Neural crest cell (in vitro differentiated cells): ENCODE data around the gene IPO5. TPM values are rescaled to one million over a fixed set of nuclear protein-coding genes. Genes with fewer than 3 reads are reported as not detected.
"Not testable (repeated sequence)": the region's sequence is repeated elsewhere in the genome, so short reads cannot be mapped to it uniquely, and the experiment has no call there.

Source experiments
- DNase-seq: peaks from one replicate; pipeline ENCODE4 v3.0.0; 2021; ENCODE audit warnings: low read depth, mixed read lengths, low spot score
- H3K27ac Mint-ChIP-seq: one replicate; pipeline ENCODE4 v1.8.0; 2021; ENCODE audit warnings: mild to moderate bottlenecking, mixed read lengths; ENCODE audit not compliant: unreplicated experiment
- H3K27me3 Mint-ChIP-seq: 2 replicates; pipeline ENCODE4 v1.8.0; 2021; ENCODE audit warnings: low read depth, mild to moderate bottlenecking, mixed read lengths
- H3K36me3 Mint-ChIP-seq: 2 replicates; pipeline ENCODE4 v1.8.0; 2021; ENCODE audit warnings: low read depth, mild to moderate bottlenecking, mixed read lengths
- H3K4me1 Mint-ChIP-seq: 2 replicates; pipeline ENCODE4 v1.8.0; 2021; ENCODE audit warnings: mixed read lengths
- H3K4me3 Mint-ChIP-seq: one replicate; pipeline ENCODE4 v1.8.0; 2021; ENCODE audit warnings: mild to moderate bottlenecking, mixed read lengths
- H3K9me3 Mint-ChIP-seq: 2 replicates; pipeline ENCODE4 v1.8.0; 2021; ENCODE audit warnings: mixed read lengths
- CTCF ChIP-seq: fragments of 200-600 bp; sonication (generic); conservative IDR thresholded peaks from 2 replicates; pipeline ENCODE4 v1.5.0; 2021; ENCODE audit warnings: antibody characterized with exemption, mild to moderate bottlenecking
- total RNA-seq: library from RNA; stranded (reverse); gene quantifications from 2 replicates; pipeline ENCODE4 v1.2.1, GENCODE V29; 2021

The IPO5 gene
- total RNA-seq, 1 donor from 2014 or later, result 249 TPM

- H3K27ac Mint-ChIP-seq, result no peak overlapping the region
- peaks cover 6% of the 10 kb centered on the region for H3K9me3 Mint-ChIP-seq
- H3K4me1 Mint-ChIP-seq, result no peaks in the 10 kb centered on the region
- DNase-seq, result no peak
- no peak overlapping the region for H3K4me3 Mint-ChIP-seq
- H3K36me3 Mint-ChIP-seq, result peaks cover 2% of the 10 kb centered on the region
- no peaks in the 10 kb centered on the region for H3K27me3 Mint-ChIP-seq
- no peak for TF ChIP-seq CTCF
Measured at GRCh38 chr13:97948041-97948440, 5.4 kb upstream of the IPO5 start.

GRCh38 chr13:97949316-97949715 lies 4.2 kb upstream of the IPO5 start:
- H3K27me3 Mint-ChIP-seq, H3K4me3 Mint-ChIP-seq, H3K4me1 Mint-ChIP-seq, H3K27ac Mint-ChIP-seq, DNase-seq, H3K9me3 Mint-ChIP-seq, H3K36me3 Mint-ChIP-seq: not testable (repeated sequence)

- no peak overlapping the region for H3K4me3 Mint-ChIP-seq
- H3K27me3 Mint-ChIP-seq, result no peaks in the 10 kb centered on the region
- peaks cover 4% of the 10 kb centered on the region for H3K9me3 Mint-ChIP-seq
- no peak for TF ChIP-seq CTCF
- H3K4me1 Mint-ChIP-seq, result no peaks in the 10 kb centered on the region
- no peak overlapping the region for H3K27ac Mint-ChIP-seq
- no peak for DNase-seq
- H3K36me3 Mint-ChIP-seq, result peaks cover 2% of the 10 kb centered on the region
Measured at GRCh38 chr13:97951376-97951775, 2.1 kb upstream of the IPO5 start.

- not testable (repeated sequence) for H3K27ac Mint-ChIP-seq, H3K9me3 Mint-ChIP-seq, H3K36me3 Mint-ChIP-seq, DNase-seq, H3K4me1 Mint-ChIP-seq, H3K4me3 Mint-ChIP-seq, H3K27me3 Mint-ChIP-seq
Measured at GRCh38 chr13:97952831-97953230, 644 bp upstream of the IPO5 start.

- no peaks in the 10 kb centered on the region for H3K36me3 Mint-ChIP-seq
- H3K9me3 Mint-ChIP-seq, result no peaks in the 10 kb centered on the region
- H3K27ac Mint-ChIP-seq, result no peak overlapping the region
- peaks cover 2% of the 10 kb centered on the region for H3K27me3 Mint-ChIP-seq
- no peak overlapping the region for H3K4me3 Mint-ChIP-seq
- no peak for TF ChIP-seq CTCF
- DNase-seq, result no peak
- no peaks in the 10 kb centered on the region for H3K4me1 Mint-ChIP-seq
Measured at GRCh38 chr13:97961340-97961739, 7.9 kb downstream of the IPO5 start.

- H3K4me1 Mint-ChIP-seq, result no peaks in the 10 kb centered on the region
- H3K4me3 Mint-ChIP-seq, result no peak overlapping the region
- no peaks in the 10 kb centered on the region for H3K9me3 Mint-ChIP-seq
- DNase-seq, result no peak
- H3K27me3 Mint-ChIP-seq, result peaks cover 2% of the 10 kb centered on the region
- H3K27ac Mint-ChIP-seq, result no peak overlapping the region
- TF ChIP-seq CTCF, result no peak
- H3K36me3 Mint-ChIP-seq, result no peaks in the 10 kb centered on the region
Measured at GRCh38 chr13:97962887-97963286, 9.4 kb downstream of the IPO5 start.

- no peak for DNase-seq
- Mint-ChIP-seq H3K27ac (no peak overlapping the region), H3K27me3 (peaks cover 2% of the 10 kb centered on the region), H3K4me3 (no peak overlapping the region), H3K4me1 (no peaks in the 10 kb centered on the region), H3K36me3 (no peaks in the 10 kb centered on the region), H3K9me3 (no peaks in the 10 kb centered on the region)
- no peak for TF ChIP-seq CTCF
Measured at GRCh38 chr13:97967226-97967625, 13.8 kb downstream of the IPO5 start.
